Esophagus squamous epithelium (tissue), 5 donors: ENCODE results near the gene SEMA6A. TPM values are rescaled to one million over a fixed set of nuclear protein-coding genes. Genes with fewer than 3 reads are reported as not detected.

ENCODE experiments used
- DNase-seq: peaks from one replicate; lab custom pipeline; 2025; lab: John Stamatoyannopoulos, UW
- H3K27ac ChIP-seq, 4 donors: fragments of 200-600 bp; sonication (generic); one replicate each; pipeline ENCODE4 v1.5.1; 2016 to 2019; ENCODE audit warnings: mild to moderate bottlenecking in 1 of 4
- H3K27me3 ChIP-seq, 4 donors: fragments of 200-600 bp; sonication (generic); 1 replicate in 3 of 4; 2 replicates in 1 of 4; pipeline versions ENCODE4 v1.5.1 to v1.6.0; 2017 to 2021; ENCODE audit warnings: antibody characterized with exemption in 1 of 4
- H3K36me3 ChIP-seq, 3 donors: fragments of 200-600 bp; sonication (generic); one replicate each; pipeline ENCODE4 v1.5.1; 2016 to 2019
- H3K4me1 ChIP-seq, 3 donors: fragments of 200-600 bp; sonication (generic); one replicate each; pipeline ENCODE4 v1.5.1; 2017 to 2019
- H3K4me3 ChIP-seq, 4 donors: fragments of 200-600 bp; sonication (generic); 1 replicate in 3 of 4; 2 replicates in 1 of 4; pipeline ENCODE4 v1.5.1; 2016 to 2019; ENCODE audit warnings: mild to moderate bottlenecking in 2 of 4, moderate library complexity in 1 of 4
- H3K9me3 ChIP-seq, 3 donors: fragments of 200-600 bp; sonication (generic); one replicate each; pipeline ENCODE4 v1.5.1; 2016 to 2019
- CTCF ChIP-seq, 6 experiments: fragments of 450-650 bp in 4 of 6; fragments of 200-600 bp in 2 of 6; sonication (generic) in 2 of 6; IDR thresholded peaks; one replicate each; pipeline ENCODE4 v1.5.1; 2016 to 2019; ENCODE audit warnings: antibody characterized with exemption in 6 of 6, mild to moderate bottlenecking in 4 of 6, moderate library complexity in 4 of 6
- POLR2A ChIP-seq, 4 donors: fragments of 450-650 bp; IDR thresholded peaks; one replicate each; pipeline ENCODE4 v1.6.1; 2017; ENCODE audit warnings: antibody characterized with exemption in 4 of 4, mild to moderate bottlenecking in 4 of 4, moderate library complexity in 3 of 4
- WGBS, 2 donors: methylation state at CpG; one replicate each; pipeline ENCODE4 v1.1.5; 2018; 5-methylcytosine and 5-hydroxymethylcytosine counted together
- intact Hi-C: fragments of 100-400 bp; cut with DNase I; formaldehyde crosslinking; loops from one replicate; pipeline ENCODE4 v1.15.0; 2022
- total RNA-seq, 4 donors: library from RNA; depleted of rRNA; stranded (reverse); fragments of >200 nt; gene quantifications; one replicate each; pipeline ENCODE4 v1.1.0, GENCODE V29; 2016
- donor health status: DM: yes; HTN: yes; CAD: no.

The SEMA6A gene
- total RNA-seq, 4 donors from 2014 or later = 3.0 to 28.6 (median 4.3) TPM

GRCh38 chr5:116509483-116510244, 65.0 kb downstream of the SEMA6A start:
- 89 to 98% methylated on average over 5 to 6 of the region's 6 CpGs for WGBS, 2 donors
- intact Hi-C loops = no loop called here
- no peaks in the 10 kb centered on the region for H3K27me3 ChIP-seq
- no peaks in the 10 kb centered on the region for H3K9me3 ChIP-seq
- DNase-seq = no peak
- H3K27ac ChIP-seq = no peak overlapping the region
- no peaks in the 10 kb centered on the region for H3K36me3 ChIP-seq
- no peak for TF ChIP-seq CTCF (IDR thresholded peaks at IDR 0.05)
- no peak for TF ChIP-seq POLR2A (IDR thresholded peaks at IDR 0.05)
- H3K4me1 ChIP-seq = peaks cover 0 to 25% (median 0%) of the 10 kb centered on the region in 3 donors
- no peak overlapping the region for H3K4me3 ChIP-seq

GRCh38 chr5:116508835-116509234, 65.8 kb downstream of the SEMA6A start:
- Histone ChIP-seq H3K4me1 (peaks cover 0 to 23% (median 0%) of the 10 kb centered on the region in 3 donors), H3K9me3 (no peaks in the 10 kb centered on the region), H3K27ac (no peak overlapping the region), H3K36me3 (peaks cover 0 to 3% (median 0%) of the 10 kb centered on the region in 3 donors), H3K4me3 (no peak overlapping the region), H3K27me3 (no peaks in the 10 kb centered on the region)
- 86 to 97% methylated on average over 4 to 6 of the region's 6 CpGs for WGBS, 2 donors
- no peak for TF ChIP-seq CTCF (IDR thresholded peaks at IDR 0.05)
- no peak for TF ChIP-seq POLR2A (IDR thresholded peaks at IDR 0.05)
- no peak for DNase-seq
- intact Hi-C loops = no loop called here

GRCh38 chr5:116507941-116508655, 66.5 kb downstream of the SEMA6A start:
- TF ChIP-seq CTCF (IDR thresholded peaks at IDR 0.05) (no peak), POLR2A (IDR thresholded peaks at IDR 0.05) (no peak)
- Histone ChIP-seq H3K4me3 (no peak overlapping the region), H3K27me3 (no peaks in the 10 kb centered on the region), H3K27ac (no peak overlapping the region), H3K9me3 (no peaks in the 10 kb centered on the region), H3K4me1 (peaks cover 0 to 23% (median 0%) of the 10 kb centered on the region in 3 donors), H3K36me3 (peaks cover 0 to 9% (median 0%) of the 10 kb centered on the region in 3 donors)
- intact Hi-C loops = no loop called here
- no peak for DNase-seq
- WGBS, 2 donors = 83 to 91% methylated on average over 10 of the region's 10 CpGs

- H3K4me3 ChIP-seq = no peak overlapping the region
- 54 to 56% methylated on average over 3 of the region's 3 CpGs for WGBS, 2 donors
- no peak for DNase-seq
- peaks cover 0 to 31% (median 0%) of the 10 kb centered on the region in 3 donors for H3K4me1 ChIP-seq
- peaks cover 0 to 11% (median 0%) of the 10 kb centered on the region in 3 donors for H3K36me3 ChIP-seq
- no peak overlapping the region for H3K27ac ChIP-seq
- intact Hi-C loops = no loop called here
- TF ChIP-seq CTCF (IDR thresholded peaks at IDR 0.05) = no peak
- TF ChIP-seq POLR2A (IDR thresholded peaks at IDR 0.05) = no peak
- no peaks in the 10 kb centered on the region for H3K9me3 ChIP-seq
- no peaks in the 10 kb centered on the region for H3K27me3 ChIP-seq
Observed at GRCh38 chr5:116507051-116507537, 67.5 kb downstream of the SEMA6A start.

- Histone ChIP-seq H3K36me3 (peaks cover 0 to 17% (median 0%) of the 10 kb centered on the region in 3 donors), H3K27me3 (no peaks in the 10 kb centered on the region), H3K4me1 (peaks cover 0 to 31% (median 0%) of the 10 kb centered on the region in 3 donors), H3K9me3 (no peaks in the 10 kb centered on the region), H3K4me3 (no peak overlapping the region), H3K27ac (no peak overlapping the region)
- TF ChIP-seq CTCF (IDR thresholded peaks at IDR 0.05) = no peak
- no peak for TF ChIP-seq POLR2A (IDR thresholded peaks at IDR 0.05)
- intact Hi-C loops = no loop called here
- DNase-seq = no peak
- WGBS, 2 donors = 47 to 60% methylated on average over 2 of the region's 2 CpGs
Observed at GRCh38 chr5:116506488-116506887, 68.1 kb downstream of the SEMA6A start.
